Astrocyte (in vitro differentiated cells and primary cell): Measurements from ENCODE around the gene PRIM1. TPM values are rescaled to one million over a fixed set of nuclear protein-coding genes. Genes with fewer than 3 reads are reported as not detected.

Experiments used
- DNase-seq: peaks from one replicate; pipeline ENCODE4 v3.0.0-alpha.2; 2010; ENCODE audit warnings: low read depth
- FAIRE-seq: peaks from 2 replicates; lab custom pipeline; 2011; peaks lifted over from hg19 to GRCh38; lab: Jason Lieb, UNC
- H2AFZ ChIP-seq: 2 replicates; pipeline ENCODE4 v1.6.0; 2012; ENCODE audit warnings: low read depth, low read length, inconsistent platforms
- H3K27ac ChIP-seq: 2 replicates; pipeline ENCODE4 v1.5.1; 2011; ENCODE audit warnings: low read depth, low read length, inconsistent platforms
- H3K27me3 ChIP-seq: 2 replicates; pipeline ENCODE4 v1.6.0; 2011; ENCODE audit warnings: low read length, inconsistent platforms; ENCODE audit not compliant: insufficient read depth
- H3K36me3 ChIP-seq: 2 replicates; pipeline ENCODE4 v1.5.1; 2011; ENCODE audit warnings: low read length, inconsistent platforms; ENCODE audit not compliant: insufficient read depth
- H3K4me1 ChIP-seq: 2 replicates; pipeline ENCODE4 v1.5.1; 2011; ENCODE audit warnings: low read length, inconsistent platforms; ENCODE audit not compliant: insufficient read depth
- H3K4me2 ChIP-seq: 2 replicates; pipeline ENCODE4 v1.6.0; 2012; ENCODE audit warnings: low read length, inconsistent platforms
- H3K4me3 ChIP-seq: 2 replicates; pipeline ENCODE4 v1.5.1; 2011; ENCODE audit warnings: low read depth, mild to moderate bottlenecking, low read length, inconsistent platforms; ENCODE audit not compliant: insufficient read depth
- H3K79me2 ChIP-seq: 2 replicates; pipeline ENCODE4 v1.6.0; 2012; ENCODE audit warnings: mild to moderate bottlenecking, low read length, inconsistent platforms; ENCODE audit not compliant: insufficient read depth
- H3K9ac ChIP-seq: 2 replicates; pipeline ENCODE4 v1.6.0; 2012; ENCODE audit warnings: mild to moderate bottlenecking, low read length, inconsistent platforms
- H3K9me3 ChIP-seq: 2 replicates; pipeline ENCODE4 v1.5.1; 2012; ENCODE audit warnings: low read depth, mild to moderate bottlenecking, low read length, inconsistent platforms; ENCODE audit not compliant: insufficient read depth
- H4K20me1 ChIP-seq: 2 replicates; pipeline ENCODE4 v1.6.0; 2012; ENCODE audit warnings: low read length, inconsistent platforms; ENCODE audit not compliant: insufficient read depth
- H3K27ac Mint-ChIP-seq: one replicate; pipeline ENCODE4 v1.8.0; 2021; ENCODE audit warnings: mild to moderate bottlenecking, mixed read lengths; ENCODE audit not compliant: unreplicated experiment
- H3K27me3 Mint-ChIP-seq: one replicate; pipeline ENCODE4 v1.8.0; 2021; ENCODE audit warnings: low read depth, mixed read lengths; ENCODE audit not compliant: unreplicated experiment
- H3K36me3 Mint-ChIP-seq: one replicate; pipeline ENCODE4 v1.8.0; 2021; ENCODE audit warnings: low read depth, mixed read lengths; ENCODE audit not compliant: unreplicated experiment
- H3K4me1 Mint-ChIP-seq: one replicate; pipeline ENCODE4 v1.8.0; 2021; ENCODE audit warnings: low read depth, mixed read lengths; ENCODE audit not compliant: unreplicated experiment
- H3K4me3 Mint-ChIP-seq: one replicate; pipeline ENCODE4 v1.8.0; 2021; ENCODE audit warnings: mild to moderate bottlenecking, moderate library complexity, mixed read lengths; ENCODE audit not compliant: unreplicated experiment
- H3K9me3 Mint-ChIP-seq: one replicate; pipeline ENCODE4 v1.8.0; 2021; ENCODE audit warnings: mild to moderate bottlenecking, mixed read lengths; ENCODE audit not compliant: unreplicated experiment
- CTCF ChIP-seq: IDR thresholded peaks from 2 replicates; pipeline ENCODE4 v1.5.1; 2011; ENCODE audit warnings: low read depth, mild to moderate bottlenecking, inconsistent platforms, low read length, moderate library complexity; ENCODE audit not compliant: insufficient read depth
- EZH2 ChIP-seq: IDR thresholded peaks from 2 replicates; pipeline ENCODE4 v1.6.1; 2012; ENCODE audit warnings: mild to moderate bottlenecking, low read length, inconsistent platforms; ENCODE audit not compliant: insufficient read depth
- total RNA-seq: library from RNA; stranded (reverse); gene quantifications from 2 replicates; pipeline ENCODE4 v1.2.1, GENCODE V29; 2021

PRIM1 gene
- total RNA-seq, 1 donor from 2014 or later: 2.6 TPM

- Mint-ChIP-seq H3K9me3 (no peaks in the 10 kb centered on the region), H3K36me3 (peaks cover 44% of the 10 kb centered on the region)
These were observed 33.1 kb downstream of the PRIM1 start for GRCh38 chr12:56719056-56719455.

GRCh38 chr12:56718636-56719035 is 33.5 kb downstream of the PRIM1 start:
- Mint-ChIP-seq H3K36me3 (peaks cover 43% of the 10 kb centered on the region), H3K27ac (peak overlapping the region; percentile 66), H3K9me3 (no peaks in the 10 kb centered on the region), H3K4me3 (peak overlapping the region; percentile 45), H3K4me1 (peaks cover 69% of the 10 kb centered on the region), H3K27me3 (no peaks in the 10 kb centered on the region)
- H3K36me3 ChIP-seq: peaks cover 49% of the 10 kb centered on the region
- peaks cover 91% of the 10 kb centered on the region for H3K79me2 ChIP-seq
- no peaks in the 10 kb centered on the region for H3K27me3 ChIP-seq
- no peak overlapping the region for H3K4me3 ChIP-seq
- TF ChIP-seq EZH2: no peak
- TF ChIP-seq CTCF: no peak
- H3K27ac ChIP-seq: no peak overlapping the region
- no peak overlapping the region for H3K9ac ChIP-seq
- peaks cover 96% of the 10 kb centered on the region for H4K20me1 ChIP-seq
- H3K4me2 ChIP-seq: no peak overlapping the region
- FAIRE-seq: no peak
- DNase-seq: no peak
- no peak overlapping the region for H2AFZ ChIP-seq
- peaks cover 27% of the 10 kb centered on the region for H3K4me1 ChIP-seq
- no peaks in the 10 kb centered on the region for H3K9me3 ChIP-seq

More at GRCh38 chr12:56719056-56719455, 33.1 kb downstream of the PRIM1 start:
- DNase-seq (no peak), FAIRE-seq (no peak)
- Histone ChIP-seq H4K20me1 (peaks cover 96% of the 10 kb centered on the region), H3K4me3 (no peak overlapping the region), H3K9ac (no peak overlapping the region), H3K36me3 (peaks cover 48% of the 10 kb centered on the region), H3K4me1 (peaks cover 27% of the 10 kb centered on the region), H3K4me2 (no peak overlapping the region), H3K27ac (no peak overlapping the region), H2AFZ (no peak overlapping the region), H3K9me3 (no peaks in the 10 kb centered on the region), H3K27me3 (no peaks in the 10 kb centered on the region), H3K79me2 (peaks cover 94% of the 10 kb centered on the region)
- H3K4me1 Mint-ChIP-seq: peaks cover 69% of the 10 kb centered on the region
- no peak for TF ChIP-seq EZH2
- no peak for TF ChIP-seq CTCF
- peak overlapping the region; percentile 66 for H3K27ac Mint-ChIP-seq
- H3K4me3 Mint-ChIP-seq: peak overlapping the region; percentile 45
- no peaks in the 10 kb centered on the region for H3K27me3 Mint-ChIP-seq

GRCh38 chr12:56718149-56718548 is 34.0 kb downstream of the PRIM1 start:
- no peak for FAIRE-seq
- H2AFZ ChIP-seq: no peak overlapping the region
- Mint-ChIP-seq H3K9me3 (no peaks in the 10 kb centered on the region), H3K4me3 (no peak overlapping the region), H3K27me3 (no peaks in the 10 kb centered on the region), H3K36me3 (peaks cover 40% of the 10 kb centered on the region), H3K4me1 (peaks cover 69% of the 10 kb centered on the region), H3K27ac (no peak overlapping the region)
- TF ChIP-seq CTCF (no peak), EZH2 (no peak)
- H3K4me2 ChIP-seq: no peak overlapping the region
- peaks cover 96% of the 10 kb centered on the region for H4K20me1 ChIP-seq
- no peak overlapping the region for H3K27ac ChIP-seq
- no peak overlapping the region for H3K9ac ChIP-seq
- no peak for DNase-seq
- peaks cover 86% of the 10 kb centered on the region for H3K79me2 ChIP-seq
- H3K36me3 ChIP-seq: peaks cover 52% of the 10 kb centered on the region
- no peaks in the 10 kb centered on the region for H3K9me3 ChIP-seq
- H3K4me3 ChIP-seq: no peak overlapping the region
- H3K4me1 ChIP-seq: peaks cover 23% of the 10 kb centered on the region
- no peaks in the 10 kb centered on the region for H3K27me3 ChIP-seq
